ENCODE measurements around the gene BPIFB2.
"Not testable (repeated sequence)": the region's sequence is repeated elsewhere in the genome, so short reads cannot be mapped to it uniquely, and the experiment has no call there.

DNA sequence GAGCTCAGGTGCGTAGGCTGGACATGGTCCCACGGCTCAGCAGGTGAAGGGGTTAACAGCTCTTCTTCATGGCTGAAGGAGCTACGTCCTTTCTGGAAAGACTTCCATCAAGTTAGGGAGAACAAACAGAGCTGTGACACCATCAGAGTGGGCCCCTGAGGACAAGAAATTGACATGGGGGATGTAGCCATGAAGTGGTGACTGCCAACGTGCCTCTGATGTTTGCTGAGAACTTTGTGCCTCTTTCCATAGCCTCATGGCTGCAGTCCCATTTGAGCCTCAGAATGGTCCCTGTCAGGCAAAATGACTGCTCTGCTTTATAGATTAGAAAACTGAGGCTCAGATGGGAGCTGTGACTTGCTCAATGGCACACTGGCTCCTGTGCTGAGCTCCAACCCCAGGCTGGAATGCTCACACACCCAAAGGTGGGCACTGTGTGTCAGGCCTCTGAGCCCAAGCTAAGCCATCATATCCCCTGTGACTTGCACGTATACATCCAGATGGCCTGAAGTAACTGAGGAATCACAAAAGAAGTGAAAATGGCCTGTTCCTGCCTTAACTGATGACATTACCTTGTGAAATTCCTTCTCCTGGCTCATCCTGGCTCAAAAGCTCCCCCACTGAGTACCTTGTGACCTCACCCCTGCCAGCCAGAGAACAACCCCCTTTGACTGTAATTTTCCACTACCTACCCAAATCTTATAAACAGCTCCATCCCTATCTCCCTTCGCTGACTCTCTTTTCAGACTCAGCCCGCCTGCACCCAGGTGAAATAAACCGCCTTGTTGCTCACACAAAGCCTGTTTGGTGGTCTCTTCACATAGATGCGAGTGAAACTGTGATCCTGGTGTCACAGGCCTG is 33.1 kb upstream of the BPIFB2 start:
- TF ChIP-seq, protein P1, sequence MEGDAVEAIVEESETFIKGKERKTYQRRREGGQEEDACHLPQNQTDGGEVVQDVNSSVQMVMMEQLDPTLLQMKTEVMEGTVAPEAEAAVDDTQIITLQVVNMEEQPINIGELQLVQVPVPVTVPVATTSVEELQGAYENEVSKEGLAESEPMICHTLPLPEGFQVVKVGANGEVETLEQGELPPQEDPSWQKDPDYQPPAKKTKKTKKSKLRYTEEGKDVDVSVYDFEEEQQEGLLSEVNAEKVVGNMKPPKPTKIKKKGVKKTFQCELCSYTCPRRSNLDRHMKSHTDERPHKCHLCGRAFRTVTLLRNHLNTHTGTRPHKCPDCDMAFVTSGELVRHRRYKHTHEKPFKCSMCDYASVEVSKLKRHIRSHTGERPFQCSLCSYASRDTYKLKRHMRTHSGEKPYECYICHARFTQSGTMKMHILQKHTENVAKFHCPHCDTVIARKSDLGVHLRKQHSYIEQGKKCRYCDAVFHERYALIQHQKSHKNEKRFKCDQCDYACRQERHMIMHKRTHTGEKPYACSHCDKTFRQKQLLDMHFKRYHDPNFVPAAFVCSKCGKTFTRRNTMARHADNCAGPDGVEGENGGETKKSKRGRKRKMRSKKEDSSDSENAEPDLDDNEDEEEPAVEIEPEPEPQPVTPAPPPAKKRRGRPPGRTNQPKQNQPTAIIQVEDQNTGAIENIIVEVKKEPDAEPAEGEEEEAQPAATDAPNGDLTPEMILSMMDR (IDR thresholded peaks at IDR 0.05): not testable (repeated sequence)
- not testable (repeated sequence) for TF ChIP-seq POLR2A (IDR thresholded peaks at IDR 0.05)
